ENCODE data around the gene EGFL6. TPM values are rescaled to one million over a fixed set of nuclear protein-coding genes. Genes with fewer than 3 reads are reported as not detected.
A peak's percentile ranks its signal among the peaks of the same experiment; 100 is the strongest.
"Not testable (repeated sequence)": the region's sequence is repeated elsewhere in the genome, so short reads cannot be mapped to it uniquely, and the experiment has no call there.

The EGFL6 gene
- total and polyA plus RNA-seq, 9 donors = 0.12 to 1.3 (median 0.34) TPM; not detected in 4

DNA sequence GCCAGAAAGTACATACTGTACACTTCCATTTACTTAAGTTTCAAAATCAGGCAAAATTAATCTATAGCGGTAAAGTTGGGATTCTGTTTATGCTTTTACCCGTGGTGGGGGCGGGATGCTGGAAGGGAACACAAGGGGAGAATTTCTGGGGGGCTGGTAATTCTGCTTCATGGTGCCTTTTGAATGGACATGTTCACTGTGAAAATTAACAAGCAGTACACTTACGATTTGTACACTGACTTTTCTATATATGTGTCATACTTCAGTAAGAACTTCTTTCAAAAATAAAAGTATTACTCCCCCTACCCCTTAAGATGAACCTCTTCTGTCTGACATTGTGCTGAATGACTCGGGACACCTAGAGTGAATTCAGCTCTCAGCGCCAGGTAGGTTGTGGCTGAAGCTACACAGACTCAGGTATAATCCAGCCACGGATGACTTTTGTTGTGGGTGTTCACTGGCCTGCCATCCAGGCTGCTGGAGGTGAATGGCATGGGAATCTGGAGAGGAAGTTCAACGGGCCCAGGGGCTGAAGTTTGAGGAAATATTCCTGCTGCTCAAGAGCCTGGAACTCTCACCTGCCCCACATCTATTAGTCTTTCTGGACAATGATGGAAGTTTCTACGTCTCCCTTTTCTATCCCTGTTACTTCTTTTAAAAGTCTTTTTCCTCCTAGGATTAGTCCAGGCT, 76.2 kb downstream of the EGFL6 start:
- Histone ChIP-seq H3K4me1 (ENCODE audit: insufficient read depth) (no peaks in the 10 kb centered on the region), H3K27ac (no peak overlapping the region), H3K4me3 (no peak overlapping the region), H3K27me3 (no peaks in the 10 kb centered on the region), H3K9me3 (no peaks in the 10 kb centered on the region), H3K36me3 (no peaks in the 10 kb centered on the region)
- 51 to 61% (median 58%) methylated on average over 9 of the region's 9 CpGs for whole genome bisulfite sequencing, 3 donors
- DNase-seq = no peak
- TF ChIP-seq POLR2A (IDR thresholded peaks at IDR 0.05) (no peak), EP300 (IDR thresholded peaks at IDR 0.05) (no peak)
- TF ChIP-seq, protein P1, sequence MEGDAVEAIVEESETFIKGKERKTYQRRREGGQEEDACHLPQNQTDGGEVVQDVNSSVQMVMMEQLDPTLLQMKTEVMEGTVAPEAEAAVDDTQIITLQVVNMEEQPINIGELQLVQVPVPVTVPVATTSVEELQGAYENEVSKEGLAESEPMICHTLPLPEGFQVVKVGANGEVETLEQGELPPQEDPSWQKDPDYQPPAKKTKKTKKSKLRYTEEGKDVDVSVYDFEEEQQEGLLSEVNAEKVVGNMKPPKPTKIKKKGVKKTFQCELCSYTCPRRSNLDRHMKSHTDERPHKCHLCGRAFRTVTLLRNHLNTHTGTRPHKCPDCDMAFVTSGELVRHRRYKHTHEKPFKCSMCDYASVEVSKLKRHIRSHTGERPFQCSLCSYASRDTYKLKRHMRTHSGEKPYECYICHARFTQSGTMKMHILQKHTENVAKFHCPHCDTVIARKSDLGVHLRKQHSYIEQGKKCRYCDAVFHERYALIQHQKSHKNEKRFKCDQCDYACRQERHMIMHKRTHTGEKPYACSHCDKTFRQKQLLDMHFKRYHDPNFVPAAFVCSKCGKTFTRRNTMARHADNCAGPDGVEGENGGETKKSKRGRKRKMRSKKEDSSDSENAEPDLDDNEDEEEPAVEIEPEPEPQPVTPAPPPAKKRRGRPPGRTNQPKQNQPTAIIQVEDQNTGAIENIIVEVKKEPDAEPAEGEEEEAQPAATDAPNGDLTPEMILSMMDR (IDR thresholded peaks at IDR 0.05) = no peak
- intact Hi-C loops (cut with DNase I) = loop anchor here in 3 of 4 donors (10.0 kb wide), 2 partner anchors 141 to 151 kb away; no protein-coding TSS in a partner anchor

DNA sequence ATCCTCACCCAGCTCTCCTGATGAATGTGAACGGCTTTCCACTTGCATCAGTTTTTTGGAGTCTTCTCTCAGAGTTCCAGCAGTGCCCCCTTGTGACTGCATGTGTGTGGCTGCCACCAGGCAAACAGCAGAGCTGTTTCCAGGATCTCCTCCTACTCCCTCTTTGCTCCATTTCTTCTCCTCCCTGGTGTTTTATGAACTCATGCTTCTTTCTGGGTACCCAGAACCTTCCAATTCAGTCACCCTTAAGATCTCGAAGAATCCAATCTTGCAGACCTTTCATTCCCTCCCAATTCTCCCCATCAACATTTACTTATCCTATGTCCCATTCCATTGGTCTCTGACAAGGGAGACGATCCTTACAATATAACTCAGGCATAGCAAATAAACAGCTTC, 76.8 kb downstream of the EGFL6 start:
- intact Hi-C loops (cut with DNase I) = loop anchor here in 3 of 4 donors (10.0 kb wide), 2 partner anchors 141 to 151 kb away; no protein-coding TSS in a partner anchor
- no peaks in the 10 kb centered on the region for H3K9me3 ChIP-seq
- no peaks in the 10 kb centered on the region for H3K4me1 ChIP-seq (ENCODE audit: insufficient read depth)
- no peak for TF ChIP-seq EP300 (IDR thresholded peaks at IDR 0.05)
- TF ChIP-seq POLR2A (IDR thresholded peaks at IDR 0.05) = no peak
- TF ChIP-seq, protein P1 (IDR thresholded peaks at IDR 0.05) = no peak
- H3K27me3 ChIP-seq = no peaks in the 10 kb centered on the region
- H3K4me3 ChIP-seq = no peak overlapping the region
- WGBS, 3 donors = 32 to 40% (median 35%) methylated on average over 3 of the region's 3 CpGs
- H3K27ac ChIP-seq = no peak overlapping the region
- peak; percentile 37 to 57 (median 43) for DNase-seq
- no peaks in the 10 kb centered on the region for H3K36me3 ChIP-seq

DNA sequence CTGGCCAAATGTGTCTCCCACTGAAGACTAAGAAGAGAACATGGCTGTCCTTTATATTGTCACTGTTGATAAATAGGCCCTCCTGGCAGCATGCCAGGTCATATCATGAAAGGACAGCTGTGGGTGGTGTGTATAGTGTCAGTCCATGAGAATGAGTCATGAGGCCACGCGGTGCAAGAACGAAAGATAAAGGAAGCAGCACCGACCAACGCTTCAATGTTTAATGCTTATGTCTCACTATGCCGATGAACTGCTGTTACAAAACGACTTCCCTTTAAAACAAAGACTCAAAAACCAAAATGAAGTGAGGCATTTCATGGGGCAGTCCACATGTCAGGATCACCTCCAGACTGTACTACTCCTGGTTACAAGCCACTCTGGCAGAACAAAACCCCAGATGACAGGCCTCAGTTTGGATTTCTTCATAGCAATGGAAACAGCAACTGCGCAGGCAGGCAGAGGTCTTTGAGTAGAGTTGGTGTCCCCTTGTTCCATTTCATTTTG, 78.4 kb downstream of the EGFL6 start:
- H3K27ac ChIP-seq = no peak overlapping the region
- TF ChIP-seq, protein P1 (IDR thresholded peaks at IDR 0.05) = no peak
- TF ChIP-seq EP300 (IDR thresholded peaks at IDR 0.05) (no peak), POLR2A (IDR thresholded peaks at IDR 0.05) (no peak)
- no peaks in the 10 kb centered on the region for H3K36me3 ChIP-seq
- H3K4me1 ChIP-seq (ENCODE audit: insufficient read depth) = peaks cover 2% of the 10 kb centered on the region
- DNase-seq = peak in 4 of 5 donors; percentile 37 to 52 (median 42)
- intact Hi-C loops (cut with DNase I) = loop anchor here in 3 of 4 donors (10.0 kb wide), 2 partner anchors 143 to 153 kb away; no protein-coding TSS in a partner anchor
- WGBS, 3 donors = 35 to 51% (median 45%) methylated on average over 8 of the region's 8 CpGs
- H3K9me3 ChIP-seq = no peaks in the 10 kb centered on the region
- no peak overlapping the region for H3K4me3 ChIP-seq
- H3K27me3 ChIP-seq = no peaks in the 10 kb centered on the region

DNA sequence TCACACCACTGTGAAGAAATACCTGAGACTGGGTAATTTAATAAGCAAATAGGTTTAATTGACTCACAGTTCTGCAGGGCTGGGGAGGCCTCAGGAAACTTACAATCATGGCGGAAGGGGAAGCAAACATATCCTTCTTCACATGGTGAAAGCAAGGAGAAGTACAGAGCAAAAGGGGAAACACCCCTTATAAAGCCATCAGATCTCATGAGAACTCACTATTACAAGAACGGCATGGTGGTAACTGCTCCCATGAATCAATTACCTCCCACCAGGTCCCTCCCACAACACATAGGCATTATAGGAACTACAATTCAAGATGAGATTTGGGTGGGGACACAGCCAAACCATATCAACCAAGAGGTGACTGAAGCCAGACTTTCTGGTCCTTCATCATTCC, 78.9 kb downstream of the EGFL6 start:
- not testable (repeated sequence) for H3K27ac ChIP-seq; H3K4me1 ChIP-seq (ENCODE audit: insufficient read depth); H3K36me3 ChIP-seq; H3K27me3 ChIP-seq; DNase-seq; H3K4me3 ChIP-seq; H3K9me3 ChIP-seq
- intact Hi-C loops (cut with DNase I) = loop anchor here in 3 of 4 donors (10.0 kb wide), 2 partner anchors 144 to 154 kb away; no protein-coding TSS in a partner anchor
- 90 to 95% (median 92%) methylated on average over 2 of the region's 2 CpGs for WGBS, 3 donors

DNA sequence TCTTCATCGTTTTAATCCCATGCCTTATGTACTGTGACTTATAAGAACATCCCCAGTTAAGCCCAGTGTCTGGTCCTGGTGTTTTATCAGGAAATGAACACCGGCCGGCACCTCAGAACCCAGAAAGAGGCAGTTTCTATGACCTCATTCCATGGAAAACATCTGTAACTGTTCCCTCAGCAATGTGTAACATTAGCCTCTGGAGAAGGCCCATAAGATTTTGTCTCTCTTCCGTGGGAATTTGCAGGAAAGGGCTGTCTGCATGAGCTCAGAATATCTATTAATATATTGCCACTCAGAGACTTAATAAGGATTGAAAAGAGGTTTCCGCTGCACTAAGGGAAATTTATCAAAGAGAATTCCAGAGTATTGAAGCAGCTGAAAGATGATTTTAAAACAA, 80.4 kb downstream of the EGFL6 start:
- Histone ChIP-seq H3K36me3 (no peaks in the 10 kb centered on the region), H3K9me3 (no peaks in the 10 kb centered on the region), H3K4me3 (no peak overlapping the region), H3K4me1 (ENCODE audit: insufficient read depth) (peaks cover 4% of the 10 kb centered on the region), H3K27ac (no peak overlapping the region), H3K27me3 (no peaks in the 10 kb centered on the region)
- WGBS, 3 donors = 45 to 59% (median 53%) methylated on average over 5 of the region's 5 CpGs
- intact Hi-C loops (cut with DNase I) = loop anchor here (10.0 kb wide), 3 partner anchors 85 to 155 kb away; partner anchors contain the start of genes OFD1 (in 1 of the 4) and TRAPPC2 (in 1 of the 4)
- TF ChIP-seq POLR2A (IDR thresholded peaks at IDR 0.05) = no peak
- TF ChIP-seq, protein P1 (IDR thresholded peaks at IDR 0.05) = no peak
- no peak for TF ChIP-seq EP300 (IDR thresholded peaks at IDR 0.05)
- no peak for DNase-seq
